SHP77 (cell line): ENCODE measurements around the gene CTBP2.
"Not testable (repeated sequence)": the region's sequence is repeated elsewhere in the genome, so short reads cannot be mapped to it uniquely, and the experiment has no call there.

Experiments
- DNase-seq, 2 experiments: peaks; one replicate each; lab custom pipeline; 2025; lab: John Stamatoyannopoulos, UW

The CTBP2 gene

DNA sequence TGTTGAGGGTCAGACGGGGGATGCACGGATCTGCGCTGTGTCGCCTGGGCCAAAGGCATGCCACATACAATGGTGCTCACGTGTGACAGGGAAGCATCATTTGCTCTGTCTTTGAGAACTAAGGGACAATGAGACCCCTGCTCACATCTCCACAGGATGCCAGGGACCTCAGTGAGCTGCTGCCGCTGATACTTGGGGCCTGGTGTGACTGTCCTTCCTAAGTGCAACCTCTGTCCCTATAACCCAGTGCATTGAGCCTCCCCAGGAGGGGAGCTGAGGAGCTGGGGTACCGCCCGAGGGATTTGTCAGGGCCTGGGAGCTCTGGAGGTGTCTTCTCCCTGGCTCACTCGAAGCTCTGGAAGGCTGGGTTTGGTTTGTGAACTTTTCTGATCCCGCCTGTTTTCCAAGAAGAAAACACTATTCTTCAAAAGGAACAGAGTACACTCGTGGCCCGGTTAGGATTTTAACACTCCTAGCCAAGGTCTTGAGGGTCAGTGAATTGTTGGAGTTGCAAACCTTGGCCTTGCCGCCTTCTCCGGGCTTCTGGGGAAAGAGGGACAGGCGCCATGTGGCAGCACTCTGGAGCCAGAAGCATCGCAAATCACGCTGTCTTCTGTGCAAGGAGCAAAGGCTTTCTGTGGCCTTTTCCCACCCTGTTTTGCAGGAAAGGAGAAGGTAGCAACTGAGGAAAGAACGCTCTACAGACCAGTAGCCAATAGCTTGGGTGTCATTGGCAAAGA lies 26.2 kb upstream of the CTBP2 start:
- DNase-seq = no peak

DNA sequence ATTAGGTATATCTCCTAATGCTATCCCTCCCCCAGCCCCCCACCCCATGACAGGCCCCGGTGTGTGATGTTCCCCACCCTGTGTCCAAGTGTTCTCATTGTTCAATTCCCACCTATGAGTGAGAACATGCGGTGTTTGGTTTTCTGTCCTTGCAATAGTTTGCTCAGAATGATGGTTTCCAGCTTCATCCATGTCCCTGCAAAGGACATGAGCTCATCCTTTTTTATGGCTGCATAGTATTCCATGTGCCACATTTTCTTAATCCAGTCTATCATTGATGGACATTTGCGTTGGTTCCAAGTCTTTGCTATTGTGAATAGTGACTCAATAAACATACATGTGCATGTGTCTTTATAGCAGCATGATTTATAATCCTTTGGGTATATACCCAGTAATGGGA lies 18.7 kb upstream of the CTBP2 start:
- DNase-seq = not testable (repeated sequence)

DNA sequence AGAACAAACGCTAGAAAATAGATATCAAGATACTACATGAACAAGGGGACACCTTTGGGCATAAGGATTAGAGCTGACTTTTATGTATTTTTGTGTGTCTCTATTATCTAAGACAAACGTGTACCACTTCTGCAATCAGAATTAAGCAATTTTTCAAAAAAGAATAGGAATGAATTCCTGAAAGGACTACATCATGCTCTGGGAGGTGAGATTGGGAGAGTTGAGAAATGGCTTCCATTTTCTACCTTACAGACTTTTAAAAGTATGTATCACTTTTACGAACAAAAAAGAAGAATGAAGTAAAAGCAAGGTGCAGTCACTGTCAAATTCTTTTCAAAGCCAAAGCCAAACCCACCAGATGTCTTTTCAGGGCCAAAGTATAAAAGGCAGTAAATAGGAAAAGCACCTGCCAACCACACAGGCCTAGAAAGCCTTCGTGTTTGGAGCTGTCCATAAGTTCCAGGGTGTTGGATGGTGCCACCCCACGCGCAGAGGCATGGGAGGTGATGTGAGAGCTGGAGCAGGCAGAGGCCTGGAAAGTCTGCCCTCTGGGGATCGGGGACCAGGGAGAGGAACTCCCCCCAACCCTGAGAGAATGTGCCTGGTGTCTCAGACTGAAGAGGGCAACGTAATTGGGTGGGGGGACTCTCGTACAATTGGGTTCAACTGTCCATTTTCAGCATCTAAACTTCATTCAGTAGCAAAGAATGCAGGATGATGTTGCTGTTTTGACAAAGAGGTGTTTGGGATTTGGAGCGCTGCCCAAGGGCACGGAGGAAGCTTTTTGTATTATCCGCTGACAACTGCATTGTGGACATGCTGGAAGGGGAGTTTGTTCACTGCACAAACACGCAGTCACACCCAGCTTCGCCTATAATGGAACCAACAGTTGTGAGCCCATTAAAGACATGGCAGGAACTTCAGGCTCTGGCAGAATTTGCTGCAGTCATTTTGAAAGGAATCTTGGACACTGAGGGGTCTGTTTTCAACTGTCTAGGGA lies 17.6 kb upstream of the CTBP2 start:
- no peak for DNase-seq

DNA sequence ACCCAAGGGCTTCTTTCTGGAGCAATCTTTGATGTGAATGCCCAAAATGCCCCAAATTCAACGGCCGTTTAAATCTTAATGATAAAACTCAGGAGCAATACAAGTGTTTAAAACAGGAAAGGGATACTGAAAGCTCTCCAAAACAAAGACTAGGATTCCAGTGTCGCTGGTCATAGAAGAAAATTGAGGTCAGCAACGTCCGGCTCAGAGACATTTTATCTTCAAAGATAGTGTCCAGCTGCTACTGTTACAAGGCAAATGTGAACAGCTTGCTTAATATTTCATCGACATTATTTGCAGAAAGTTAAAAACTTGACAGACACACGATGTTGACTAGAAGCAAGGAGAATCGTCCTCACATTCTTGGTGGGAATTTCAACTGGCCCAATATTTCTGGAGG lies 15.4 kb upstream of the CTBP2 start:
- no peak for DNase-seq

DNA sequence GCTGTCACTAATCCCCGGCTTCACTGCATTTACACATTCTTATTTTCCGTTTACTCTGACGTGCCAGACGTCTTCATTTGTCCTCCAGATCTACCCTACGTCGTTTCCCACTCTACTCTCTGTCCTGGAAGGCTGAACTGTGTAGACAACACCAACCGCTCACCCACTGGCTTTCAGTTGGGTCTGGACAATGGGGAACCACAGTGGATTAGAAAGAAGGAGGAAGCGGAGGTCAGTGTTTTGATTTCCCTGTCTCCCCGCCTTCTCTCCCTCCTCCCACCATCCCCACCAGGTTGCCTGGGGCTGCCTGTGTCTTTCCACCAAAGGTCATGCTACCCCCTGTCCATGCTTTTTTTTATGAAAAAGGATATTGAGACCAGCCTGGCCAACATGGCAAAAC lies 14.0 kb upstream of the CTBP2 start:
- no peak for DNase-seq

DNA sequence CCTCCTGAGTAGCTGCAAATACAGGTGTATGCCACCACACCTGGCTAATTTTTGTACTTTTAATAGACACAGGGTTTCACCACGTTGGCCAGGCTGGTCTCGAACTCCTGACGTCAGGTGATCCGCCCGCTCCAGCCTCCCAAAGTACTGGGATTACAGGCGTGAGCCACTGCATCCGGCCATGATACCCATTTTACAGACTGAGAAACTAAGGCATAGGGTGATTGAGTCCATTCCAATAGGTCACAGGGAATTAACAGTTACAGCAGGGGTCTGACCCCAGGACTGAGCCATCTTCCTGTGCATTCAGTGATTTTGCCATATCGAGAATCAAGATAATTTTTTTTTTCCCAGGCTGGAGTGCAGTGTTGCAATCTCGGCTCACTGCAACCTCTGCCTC lies 12.3 kb upstream of the CTBP2 start:
- no peak for DNase-seq

DNA sequence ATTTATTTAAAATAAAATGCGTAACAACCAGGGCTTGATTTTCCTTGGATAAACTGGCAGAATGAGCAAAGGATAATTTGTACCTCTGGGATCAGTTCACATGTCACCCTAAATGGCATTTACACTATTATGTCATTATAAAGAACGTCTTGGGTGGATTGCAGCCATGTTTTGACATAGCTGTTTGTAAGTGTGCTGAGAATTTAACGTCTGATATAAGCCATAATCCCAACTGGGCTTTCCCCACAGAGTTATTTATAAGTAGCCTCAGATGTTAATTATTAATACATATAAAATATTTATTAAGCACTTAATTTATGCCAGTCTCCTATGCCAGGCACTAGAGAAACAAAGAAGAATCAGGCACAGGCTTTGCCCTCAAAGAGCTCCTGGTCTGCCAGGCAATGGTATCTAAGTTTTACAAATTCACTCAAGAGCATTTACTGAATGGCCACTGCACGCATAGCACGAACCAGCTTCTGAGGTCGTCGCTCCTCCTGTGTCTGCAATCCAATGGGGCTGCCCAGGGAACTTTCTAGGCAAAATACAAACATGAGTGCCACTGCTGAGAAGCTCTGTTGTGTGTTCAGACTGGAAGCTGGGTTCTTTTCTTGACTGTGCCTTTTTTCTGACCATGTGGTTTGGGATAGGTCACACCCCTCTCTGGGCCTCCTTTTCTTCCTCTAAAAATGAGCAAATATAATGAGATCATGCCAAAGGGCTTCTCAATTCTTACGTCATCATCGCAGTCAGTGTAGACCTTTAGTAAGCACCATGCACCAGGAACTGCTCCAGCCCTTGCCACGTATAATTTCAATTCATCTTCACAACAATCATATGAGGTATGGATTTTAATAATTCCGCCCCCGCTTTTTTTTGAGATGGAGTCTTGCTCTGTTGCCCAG lies 11.3 kb upstream of the CTBP2 start:
- DNase-seq = no peak

DNA sequence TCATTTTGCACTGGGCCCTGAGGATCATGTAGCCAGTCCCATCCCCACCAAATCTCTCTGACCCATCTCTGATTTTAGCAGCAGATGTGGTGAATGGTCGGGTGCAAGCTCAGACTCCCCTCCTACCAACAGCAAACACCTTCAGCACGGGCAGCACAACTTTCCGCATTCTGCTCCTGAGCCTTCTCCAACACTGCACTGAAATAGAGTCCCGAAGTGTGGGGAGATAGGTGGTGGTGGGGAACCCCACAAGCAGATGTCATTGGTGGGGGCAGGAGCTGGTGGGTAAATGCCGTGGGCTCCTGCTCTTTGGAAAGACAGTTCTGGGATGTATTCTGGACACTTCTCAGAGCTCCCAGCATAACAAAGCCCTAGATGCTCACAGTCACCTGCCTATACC lies 9.6 kb upstream of the CTBP2 start:
- no peak for DNase-seq

DNA sequence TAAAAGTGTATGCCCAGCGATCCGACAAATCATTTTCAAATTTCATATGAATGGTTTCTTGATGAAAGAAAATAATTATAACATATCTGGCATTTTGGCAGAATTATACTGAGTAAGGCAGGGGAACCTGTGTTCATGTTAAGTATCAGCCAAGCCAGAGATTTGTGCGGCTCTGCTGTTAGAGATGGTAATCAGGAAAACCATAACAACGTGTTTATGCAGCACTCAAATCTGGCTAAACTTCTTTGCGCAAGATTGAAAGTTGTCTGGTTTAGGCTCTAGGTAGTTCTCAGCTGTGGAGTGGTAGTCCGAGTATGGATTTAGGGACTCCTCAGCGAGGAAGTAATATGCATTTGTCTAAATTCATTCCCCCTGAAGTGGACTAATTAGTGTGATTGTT lies 8.9 kb upstream of the CTBP2 start:
- no peak for DNase-seq

DNA sequence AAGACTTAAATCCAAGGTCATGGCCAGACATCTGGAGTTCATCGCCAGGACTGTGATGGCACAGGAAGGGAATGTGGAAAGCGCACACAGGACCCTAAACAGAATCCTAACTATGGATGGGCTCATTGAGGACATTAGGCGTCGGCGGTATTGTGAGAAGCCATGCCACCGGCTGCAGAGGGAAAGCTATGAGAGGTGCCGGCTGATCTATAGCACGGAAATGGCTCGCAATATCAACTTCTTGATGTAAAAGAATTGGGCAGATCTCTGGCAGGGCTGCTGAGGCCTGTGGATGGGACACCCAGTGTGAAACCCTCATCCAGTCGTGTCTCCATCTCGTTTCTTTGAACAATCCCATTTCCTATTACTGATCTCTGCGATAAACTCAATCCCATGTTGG lies 6.3 kb upstream of the CTBP2 start:
- no peak for DNase-seq

DNA sequence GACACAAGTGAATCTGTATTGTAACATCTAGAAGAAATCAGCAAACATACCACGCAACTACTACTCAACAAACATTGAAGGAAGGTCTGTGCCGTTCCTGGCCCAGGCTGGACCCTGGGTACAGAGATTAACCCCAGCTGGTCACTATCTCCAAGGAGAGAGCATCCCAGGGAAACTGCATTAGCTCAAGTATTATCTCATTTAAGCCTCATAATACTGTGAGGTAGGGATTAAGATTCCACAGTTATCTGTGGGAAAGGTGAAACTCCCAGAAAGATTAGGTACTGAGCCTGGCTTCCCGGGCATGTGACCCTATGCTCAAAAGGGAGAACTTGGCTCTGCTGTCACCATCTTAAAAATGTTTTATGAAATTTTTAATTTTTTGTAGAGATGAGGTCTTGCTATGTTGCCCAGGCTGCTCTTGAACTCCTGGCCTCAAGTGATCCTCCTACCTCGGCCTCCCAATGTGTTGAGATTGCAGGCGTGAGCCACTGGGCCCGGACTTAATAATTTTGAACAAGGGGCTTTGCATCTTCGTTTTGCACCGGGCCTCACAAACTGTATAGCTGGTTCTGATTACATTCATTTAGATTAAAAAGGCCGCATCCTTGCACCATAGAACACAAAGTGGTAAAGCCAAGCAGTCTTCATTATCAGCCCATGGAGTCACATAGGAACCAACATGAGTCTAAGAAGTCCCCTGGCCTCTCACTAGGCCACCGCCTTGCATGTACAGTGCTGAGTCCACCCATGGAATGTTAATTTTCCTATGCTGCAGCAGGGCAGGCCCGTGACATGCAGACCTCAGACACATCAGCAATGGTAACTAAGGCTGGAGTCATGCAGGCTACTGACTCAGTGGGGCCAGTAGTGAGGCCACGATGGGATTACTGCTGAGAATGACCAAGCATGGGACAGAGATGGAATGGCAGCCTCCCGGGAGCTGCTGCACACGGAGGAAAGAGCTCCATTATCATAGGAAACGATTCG lies 5.5 kb upstream of the CTBP2 start:
- DNase-seq = no peak

DNA sequence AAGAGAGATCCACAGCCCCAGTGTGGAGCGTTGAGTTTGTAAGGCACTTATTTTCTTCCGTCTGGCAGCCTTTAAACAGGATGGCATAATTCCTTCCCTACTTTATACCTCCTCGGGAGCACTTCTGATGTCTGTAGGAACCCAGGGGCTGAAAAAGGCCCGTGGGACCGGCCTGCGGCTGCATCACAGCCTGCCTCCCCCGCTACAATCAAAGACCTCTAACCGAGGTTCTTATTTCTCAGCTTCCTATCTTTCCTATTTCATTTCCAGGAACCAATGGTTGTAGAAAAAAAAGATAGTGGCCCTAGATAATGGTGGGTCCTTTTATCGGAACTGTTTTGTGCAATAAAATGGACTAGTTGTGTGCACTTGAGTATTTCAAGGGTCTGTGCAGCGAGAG lies 4.1 kb upstream of the CTBP2 start:
- DNase-seq = no peak

DNA sequence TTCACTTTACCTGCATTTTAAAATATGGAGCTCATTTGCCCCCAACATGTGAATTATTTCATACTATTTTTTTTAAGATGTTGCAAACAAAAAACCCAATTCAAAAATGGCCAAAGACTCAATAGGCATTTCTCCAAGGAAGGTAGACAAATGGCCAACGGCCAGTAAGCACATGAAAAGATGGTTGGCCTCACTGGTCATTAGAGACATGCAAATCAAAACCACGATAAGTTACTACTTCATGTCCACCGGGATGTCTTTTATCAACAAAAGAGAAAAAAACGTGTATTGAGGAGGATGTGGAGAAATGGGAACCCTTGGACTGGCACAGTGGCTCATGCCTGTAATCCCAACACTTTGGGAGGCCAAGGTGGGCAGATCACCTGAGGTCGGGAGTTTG lies 3.4 kb upstream of the CTBP2 start:
- DNase-seq = no peak

DNA sequence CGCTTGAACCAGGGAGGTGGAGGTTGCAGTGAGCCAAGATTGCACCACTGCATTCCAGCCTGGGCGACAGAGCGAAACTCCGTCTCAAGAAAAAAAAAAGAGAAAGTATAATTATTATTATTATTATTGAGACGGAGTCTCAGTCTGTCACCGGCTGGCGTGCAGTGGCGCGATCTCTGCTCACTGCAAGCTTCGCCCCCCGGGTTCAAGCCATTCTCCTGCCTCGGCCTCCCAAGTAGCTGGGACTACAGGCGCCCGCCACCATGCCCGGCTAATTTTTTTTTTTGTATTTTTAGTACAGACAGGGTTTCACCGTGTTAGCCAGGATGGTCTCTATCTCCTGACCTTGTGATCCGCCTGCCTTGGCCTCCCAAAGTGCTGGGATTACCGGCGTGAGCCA lies 2.9 kb upstream of the CTBP2 start:
- DNase-seq = not testable (repeated sequence)

DNA sequence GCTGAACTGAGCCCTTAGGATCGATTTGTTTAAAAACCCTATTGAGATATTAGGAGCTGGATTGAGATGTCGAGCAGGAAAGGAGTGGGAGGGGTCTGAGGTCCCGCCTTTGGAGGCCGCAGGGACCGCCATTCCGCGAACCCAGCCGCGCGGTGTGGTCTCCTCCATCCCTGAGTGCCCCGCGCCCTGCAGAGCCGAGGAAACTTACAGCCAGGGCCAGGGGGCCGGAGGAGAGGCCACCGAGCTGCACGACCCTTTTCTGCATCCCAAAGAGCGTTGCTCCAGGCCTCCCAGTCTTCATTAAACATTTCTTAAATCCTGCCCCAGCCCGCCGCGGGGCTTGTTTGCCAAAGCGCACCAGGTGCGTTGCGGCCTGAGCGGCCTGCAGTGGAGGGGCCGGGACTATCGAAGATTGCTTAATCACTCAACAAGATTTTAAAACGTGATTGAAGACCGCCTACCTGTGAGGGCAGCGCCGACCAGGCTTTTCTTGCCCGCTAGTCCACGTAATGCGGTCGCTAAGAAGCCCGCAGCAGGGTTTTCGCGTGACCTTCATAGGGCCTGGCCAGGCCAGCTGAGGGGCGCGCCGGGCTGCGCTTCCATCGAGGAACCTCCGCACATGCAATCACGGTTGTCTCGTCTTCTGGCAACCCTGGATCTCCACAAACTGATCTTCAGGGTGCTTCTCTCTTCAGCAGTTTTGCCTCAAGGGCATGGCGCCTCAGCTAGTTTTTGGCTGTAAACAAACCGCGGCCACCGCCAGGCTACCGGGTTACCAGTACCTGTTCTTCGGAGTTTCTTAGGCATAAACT lies 2.0 kb upstream of the CTBP2 start:
- DNase-seq = no peak

DNA sequence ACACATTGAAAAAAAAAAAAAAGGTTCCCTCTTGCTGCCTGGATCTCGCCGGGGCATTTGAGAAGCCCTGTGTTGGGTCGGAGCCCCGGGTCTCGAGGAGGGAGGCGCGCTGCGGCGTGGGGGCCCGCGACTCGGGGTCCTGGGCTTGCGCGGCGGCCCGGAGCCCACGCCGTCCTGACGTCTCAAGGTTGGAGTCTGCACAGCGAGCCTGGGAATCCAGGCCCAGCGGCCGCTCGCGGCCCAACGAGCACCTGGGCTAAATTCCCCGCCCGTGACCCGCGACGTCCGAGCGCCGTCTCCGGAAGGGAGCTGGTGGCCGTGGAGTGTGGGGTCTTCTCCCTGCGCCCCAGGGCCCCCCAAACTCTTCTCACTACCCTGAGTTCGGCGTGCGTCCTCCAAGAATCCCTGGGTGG lies 1.4 kb upstream of the CTBP2 start:
- DNase-seq = no peak

DNA sequence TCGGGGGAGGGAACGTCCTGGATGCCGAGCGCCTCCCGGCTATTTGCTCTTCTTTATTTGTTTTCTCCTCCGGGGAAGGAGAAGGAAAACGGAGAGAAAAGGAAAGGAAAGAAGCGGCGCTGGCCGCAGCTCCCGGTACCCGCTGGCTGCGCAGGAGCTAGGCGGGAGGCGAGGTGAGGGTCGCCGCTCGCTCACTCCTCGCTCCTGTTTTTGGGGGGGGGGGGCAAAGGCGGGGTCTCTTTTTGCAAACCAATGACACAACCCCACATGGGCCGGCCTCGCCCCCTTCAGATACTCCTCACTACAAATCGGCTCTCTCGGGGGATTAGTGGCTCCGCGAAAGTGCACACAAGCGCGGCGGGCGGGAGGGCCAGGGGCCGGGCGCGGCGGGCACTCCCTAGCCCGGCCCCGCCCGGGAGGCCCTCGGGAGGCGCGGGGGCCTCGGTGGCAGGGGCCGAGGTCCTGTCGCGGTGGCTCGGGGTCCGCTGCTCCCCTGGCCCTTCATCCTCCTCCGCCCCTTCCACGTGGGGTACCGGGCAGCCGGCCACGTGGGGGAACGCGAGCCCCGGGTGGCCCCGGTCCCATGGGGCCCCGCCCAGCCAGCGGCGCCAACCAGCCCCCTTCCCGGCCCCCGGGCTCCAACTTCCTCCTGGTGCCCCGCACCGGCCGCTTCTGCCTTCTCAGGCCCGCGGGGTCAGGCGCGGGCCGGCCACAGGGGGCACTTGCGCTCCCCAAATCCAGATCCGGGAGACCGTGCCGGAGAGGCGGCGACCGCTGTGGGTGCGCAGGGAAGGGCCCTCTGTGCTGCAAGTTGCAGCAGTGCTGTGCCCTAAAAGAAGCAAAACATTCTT lies 718 bp upstream of the CTBP2 start:
- DNase-seq = peak; percentile 87 to 88

DNA sequence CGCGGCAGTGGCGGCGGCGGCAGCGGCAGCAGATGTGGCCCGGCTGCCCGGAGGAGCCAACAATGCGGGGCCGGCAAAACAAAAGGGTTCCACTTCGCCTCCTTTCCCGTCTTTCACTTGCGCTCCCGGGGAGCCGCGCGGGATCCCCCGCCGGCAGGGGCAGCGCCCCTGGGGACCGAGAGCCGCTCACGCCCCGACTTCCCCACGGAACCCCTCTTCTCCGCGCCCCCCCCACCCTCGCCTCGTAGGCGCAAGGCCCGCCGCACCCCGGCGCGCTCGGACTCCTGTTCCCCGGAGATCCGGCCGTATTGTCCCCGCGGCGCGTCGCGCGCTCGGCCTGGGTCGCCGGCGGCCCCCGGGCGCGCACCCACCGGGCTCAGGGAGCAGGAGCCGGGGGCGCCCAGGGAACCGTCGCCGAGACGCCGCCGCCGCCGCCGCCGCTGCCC lies 854 bp downstream of the CTBP2 start:
- no peak for DNase-seq
